ENCODE results near the gene RIBC2. TPM values are rescaled to one million over a fixed set of nuclear protein-coding genes. Genes with fewer than 3 reads are reported as not detected.
A peak's percentile ranks its signal among the peaks of the same experiment; 100 is the strongest.

The RIBC2 gene
- total and polyA plus RNA-seq, 2 of the 13 experiments (the other 11 are each of a cell fraction or from before 2014, with no cell fraction given), result 0.55 TPM; not detected in 1

DNA sequence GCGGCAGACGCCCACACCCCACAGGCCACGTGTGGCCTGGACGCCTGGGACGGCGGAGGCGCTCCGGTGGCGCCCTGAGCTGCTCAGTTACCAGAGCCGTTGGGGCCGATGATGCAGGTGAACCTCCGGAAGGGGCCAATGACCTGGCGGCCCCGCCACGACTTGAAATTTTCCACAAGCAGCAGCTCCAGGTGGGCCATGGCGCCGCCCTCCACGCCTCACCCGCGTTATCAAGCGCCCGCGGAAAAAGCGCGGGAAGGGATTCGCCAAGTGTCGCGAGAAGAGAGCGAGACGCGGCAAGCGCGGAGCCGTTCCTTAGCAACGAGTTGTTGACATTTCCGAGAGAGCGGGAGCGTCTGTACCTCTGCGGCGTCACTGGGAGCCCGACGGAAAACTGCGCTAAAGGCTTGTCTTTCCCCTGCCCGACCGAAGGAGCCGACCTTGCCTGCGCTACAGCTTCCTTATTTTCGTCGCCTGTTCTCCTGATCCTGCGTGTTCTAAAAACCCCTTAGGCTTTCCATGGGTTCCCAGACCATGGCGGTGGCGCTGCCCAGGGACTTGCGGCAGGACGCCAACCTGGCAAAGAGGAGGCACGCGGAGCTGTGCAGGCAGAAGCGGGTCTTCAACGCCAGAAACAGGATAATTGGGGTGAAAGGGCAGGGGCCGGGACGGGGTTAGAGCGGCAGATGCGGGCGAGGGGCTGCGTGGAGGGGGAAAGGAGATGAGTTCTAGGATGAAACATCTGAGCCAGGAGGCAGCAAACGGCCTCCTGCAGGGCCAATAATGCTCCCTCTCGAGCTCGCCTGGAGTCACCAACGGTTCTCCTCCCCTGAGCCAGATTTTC is at the start of gene RIBC2, which contains the start of gene SMC1B (continued):
- TF ChIP-seq, protein P1, sequence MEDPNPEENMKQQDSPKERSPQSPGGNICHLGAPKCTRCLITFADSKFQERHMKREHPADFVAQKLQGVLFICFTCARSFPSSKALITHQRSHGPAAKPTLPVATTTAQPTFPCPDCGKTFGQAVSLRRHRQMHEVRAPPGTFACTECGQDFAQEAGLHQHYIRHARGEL (CRISPR knock-in tag; IDR thresholded peaks at IDR 0.05), result 0 out of 2 replicates have a peak, but pooled peaks have one; percentile 46
- no peak for TF ChIP-seq NFYC (CRISPR knock-in tag; IDR thresholded peaks at IDR 0.05)
- no peak for TF ChIP-seq ELF4 (CRISPR knock-in tag; IDR thresholded peaks at IDR 0.05; ENCODE audit: borderline replicate concordance)
- TF ChIP-seq SNAI1 (CRISPR knock-in tag; IDR thresholded peaks at IDR 0.05; ENCODE audit: borderline replicate concordance), result 0 out of 2 replicates have a peak, but pooled peaks have one; percentile 56
- TF ChIP-seq IRF2 (CRISPR knock-in tag; IDR thresholded peaks at IDR 0.05), result 0 out of 2 replicates have a peak, but pooled peaks have one; percentile 38
- no peak for TF ChIP-seq TBP (CRISPR knock-in tag; IDR thresholded peaks at IDR 0.05)
- TF ChIP-seq, protein P2, sequence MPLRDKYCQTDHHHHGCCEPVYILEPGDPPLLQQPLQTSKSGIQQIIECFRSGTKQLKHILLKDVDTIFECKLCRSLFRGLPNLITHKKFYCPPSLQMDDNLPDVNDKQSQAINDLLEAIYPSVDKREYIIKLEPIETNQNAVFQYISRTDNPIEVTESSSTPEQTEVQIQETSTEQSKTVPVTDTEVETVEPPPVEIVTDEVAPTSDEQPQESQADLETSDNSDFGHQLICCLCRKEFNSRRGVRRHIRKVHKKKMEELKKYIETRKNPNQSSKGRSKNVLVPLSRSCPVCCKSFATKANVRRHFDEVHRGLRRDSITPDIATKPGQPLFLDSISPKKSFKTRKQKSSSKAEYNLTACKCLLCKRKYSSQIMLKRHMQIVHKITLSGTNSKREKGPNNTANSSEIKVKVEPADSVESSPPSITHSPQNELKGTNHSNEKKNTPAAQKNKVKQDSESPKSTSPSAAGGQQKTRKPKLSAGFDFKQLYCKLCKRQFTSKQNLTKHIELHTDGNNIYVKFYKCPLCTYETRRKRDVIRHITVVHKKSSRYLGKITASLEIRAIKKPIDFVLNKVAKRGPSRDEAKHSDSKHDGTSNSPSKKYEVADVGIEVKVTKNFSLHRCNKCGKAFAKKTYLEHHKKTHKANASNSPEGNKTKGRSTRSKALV (CRISPR knock-in tag; IDR thresholded peaks at IDR 0.05), result no peak
- TF ChIP-seq PHF5A (CRISPR knock-in tag; IDR thresholded peaks at IDR 0.05; ENCODE audit: low read depth, unreplicated experiment), result no peak
- no peak for TF ChIP-seq ZNF354B (CRISPR knock-in tag; IDR thresholded peaks at IDR 0.05)
- TF ChIP-seq ZNF569 (CRISPR knock-in tag; IDR thresholded peaks at IDR 0.05; ENCODE audit: borderline replicate concordance), result no peak
- no peak for TF ChIP-seq HNF4G (IDR thresholded peaks at IDR 0.05; ENCODE audit: borderline replicate concordance, low read depth, low read length)
- no peak for TF ChIP-seq HNF4G (CRISPR knock-in tag; IDR thresholded peaks at IDR 0.05; ENCODE audit: borderline replicate concordance, low read depth)
- TF ChIP-seq, protein P3, sequence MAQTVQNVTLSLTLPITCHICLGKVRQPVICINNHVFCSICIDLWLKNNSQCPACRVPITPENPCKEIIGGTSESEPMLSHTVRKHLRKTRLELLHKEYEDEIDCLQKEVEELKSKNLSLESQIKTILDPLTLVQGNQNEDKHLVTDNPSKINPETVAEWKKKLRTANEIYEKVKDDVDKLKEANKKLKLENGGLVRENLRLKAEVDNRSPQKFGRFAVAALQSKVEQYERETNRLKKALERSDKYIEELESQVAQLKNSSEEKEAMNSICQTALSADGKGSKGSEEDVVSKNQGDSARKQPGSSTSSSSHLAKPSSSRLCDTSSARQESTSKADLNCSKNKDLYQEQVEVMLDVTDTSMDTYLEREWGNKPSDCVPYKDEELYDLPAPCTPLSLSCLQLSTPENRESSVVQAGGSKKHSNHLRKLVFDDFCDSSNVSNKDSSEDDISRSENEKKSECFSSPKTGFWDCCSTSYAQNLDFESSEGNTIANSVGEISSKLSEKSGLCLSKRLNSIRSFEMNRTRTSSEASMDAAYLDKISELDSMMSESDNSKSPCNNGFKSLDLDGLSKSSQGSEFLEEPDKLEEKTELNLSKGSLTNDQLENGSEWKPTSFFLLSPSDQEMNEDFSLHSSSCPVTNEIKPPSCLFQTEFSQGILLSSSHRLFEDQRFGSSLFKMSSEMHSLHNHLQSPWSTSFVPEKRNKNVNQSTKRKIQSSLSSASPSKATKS (CRISPR knock-in tag; IDR thresholded peaks at IDR 0.05), result no peak
- TF ChIP-seq, protein P4, sequence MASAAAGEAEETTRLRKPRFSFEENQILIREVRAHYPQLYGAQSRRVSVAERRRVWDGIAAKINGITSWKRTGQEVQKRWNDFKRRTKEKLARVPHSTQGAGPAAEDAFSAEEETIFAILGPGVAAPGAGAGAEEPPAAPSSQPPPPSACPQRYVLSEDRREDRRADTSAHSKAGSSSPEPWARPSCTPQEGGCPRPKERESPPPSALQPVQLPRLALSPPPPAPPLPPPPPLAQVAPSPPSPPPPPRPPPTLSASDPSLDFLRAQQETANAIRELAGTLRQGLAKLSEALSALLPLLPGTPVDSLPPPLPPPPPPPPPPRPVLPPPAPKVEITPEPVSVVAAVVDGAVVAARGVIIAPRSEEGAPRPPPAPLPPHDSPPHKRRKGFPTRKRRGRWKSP (CRISPR knock-in tag; IDR thresholded peaks at IDR 0.05), result no peak
- no peak for TF ChIP-seq MED13 (CRISPR knock-in tag; IDR thresholded peaks at IDR 0.05)
- no peak for TF ChIP-seq SOX5 (CRISPR knock-in tag; IDR thresholded peaks at IDR 0.05; ENCODE audit: borderline replicate concordance)
- TF ChIP-seq, protein P5, sequence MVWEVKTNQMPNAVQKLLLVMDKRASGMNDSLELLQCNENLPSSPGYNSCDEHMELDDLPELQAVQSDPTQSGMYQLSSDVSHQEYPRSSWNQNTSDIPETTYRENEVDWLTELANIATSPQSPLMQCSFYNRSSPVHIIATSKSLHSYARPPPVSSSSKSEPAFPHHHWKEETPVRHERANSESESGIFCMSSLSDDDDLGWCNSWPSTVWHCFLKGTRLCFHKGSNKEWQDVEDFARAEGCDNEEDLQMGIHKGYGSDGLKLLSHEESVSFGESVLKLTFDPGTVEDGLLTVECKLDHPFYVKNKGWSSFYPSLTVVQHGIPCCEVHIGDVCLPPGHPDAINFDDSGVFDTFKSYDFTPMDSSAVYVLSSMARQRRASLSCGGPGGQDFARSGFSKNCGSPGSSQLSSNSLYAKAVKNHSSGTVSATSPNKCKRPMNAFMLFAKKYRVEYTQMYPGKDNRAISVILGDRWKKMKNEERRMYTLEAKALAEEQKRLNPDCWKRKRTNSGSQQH (CRISPR knock-in tag; IDR thresholded peaks at IDR 0.05; ENCODE audit: low read depth), result no peak
- TF ChIP-seq JUN (CRISPR knock-in tag; IDR thresholded peaks at IDR 0.05), result no peak
- no peak for TF ChIP-seq ZNF652 (CRISPR knock-in tag; IDR thresholded peaks at IDR 0.05; ENCODE audit: borderline replicate concordance, low read depth)
- TF ChIP-seq, protein P6, sequence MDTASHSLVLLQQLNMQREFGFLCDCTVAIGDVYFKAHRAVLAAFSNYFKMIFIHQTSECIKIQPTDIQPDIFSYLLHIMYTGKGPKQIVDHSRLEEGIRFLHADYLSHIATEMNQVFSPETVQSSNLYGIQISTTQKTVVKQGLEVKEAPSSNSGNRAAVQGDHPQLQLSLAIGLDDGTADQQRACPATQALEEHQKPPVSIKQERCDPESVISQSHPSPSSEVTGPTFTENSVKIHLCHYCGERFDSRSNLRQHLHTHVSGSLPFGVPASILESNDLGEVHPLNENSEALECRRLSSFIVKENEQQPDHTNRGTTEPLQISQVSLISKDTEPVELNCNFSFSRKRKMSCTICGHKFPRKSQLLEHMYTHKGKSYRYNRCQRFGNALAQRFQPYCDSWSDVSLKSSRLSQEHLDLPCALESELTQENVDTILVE (CRISPR knock-in tag; IDR thresholded peaks at IDR 0.05), result no peak
- TF ChIP-seq ZNF572 (CRISPR knock-in tag; IDR thresholded peaks at IDR 0.05), result 0 out of 2 replicates have a peak, but pooled peaks have one; percentile 53
- TF ChIP-seq PHB2 (IDR thresholded peaks at IDR 0.05; ENCODE audit: partially characterized antibody), result no peak

All from HepG2 (cell line).